HG02870 (cell line): Measurements from ENCODE around the gene AK3.

Experiments
- ATAC-seq: cut with Tn5 transposase; IDR thresholded peaks from one replicate; pipeline ENCODE4 v1.9.1; 2021; ENCODE audit warnings: mild to moderate bottlenecking, moderate library complexity; ENCODE audit not compliant: unreplicated experiment

AK3 gene

DNA sequence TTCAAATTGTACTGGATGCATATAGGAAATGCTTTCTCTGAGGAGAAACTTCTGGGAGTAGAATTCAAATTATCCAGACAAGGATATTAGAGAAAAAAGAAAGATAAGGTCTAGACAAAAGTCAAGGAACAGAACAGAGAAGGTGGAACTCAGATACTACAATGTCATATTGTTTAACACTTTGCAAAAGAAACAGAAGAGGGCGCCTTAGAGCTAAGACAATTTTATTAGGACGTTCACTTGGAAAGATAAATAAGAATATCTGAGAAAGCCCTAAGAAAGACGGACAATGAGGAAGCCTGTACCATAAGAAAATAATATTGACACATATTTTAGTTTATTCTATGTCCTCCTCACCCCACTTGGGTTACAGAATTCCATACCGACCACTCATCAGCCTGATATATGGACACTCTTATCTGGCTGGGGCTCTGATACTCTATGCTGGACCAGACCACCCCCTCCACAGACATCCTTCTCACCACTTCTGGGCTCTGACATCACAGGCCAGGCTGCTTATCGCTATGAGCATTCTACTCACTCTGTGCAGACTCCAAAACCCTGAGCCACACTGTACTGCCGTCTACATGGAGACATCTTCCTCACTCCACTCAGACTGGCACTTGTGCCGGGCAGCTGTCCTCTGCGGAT lies 9.1 kb upstream of the AK3 start:
- no peak for ATAC-seq

DNA sequence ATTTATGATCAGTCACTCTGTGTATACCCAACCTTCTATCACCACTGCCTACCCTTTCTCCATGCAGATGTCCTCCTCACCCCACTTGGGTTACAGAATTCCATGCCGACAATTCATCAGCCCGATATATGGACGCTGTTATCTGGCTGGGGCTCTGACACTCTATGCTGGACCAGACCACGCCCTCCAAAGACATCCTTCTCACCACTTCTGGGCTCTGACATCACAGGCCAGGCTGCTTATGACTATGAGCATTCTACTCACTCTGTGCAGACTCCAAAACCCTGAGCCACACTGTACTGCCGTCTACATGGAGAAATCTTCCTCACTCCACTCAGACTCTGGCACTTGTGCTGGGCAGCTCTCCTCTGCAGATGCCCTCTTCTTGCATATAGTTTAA lies 7.6 kb upstream of the AK3 start:
- ATAC-seq = no peak

DNA sequence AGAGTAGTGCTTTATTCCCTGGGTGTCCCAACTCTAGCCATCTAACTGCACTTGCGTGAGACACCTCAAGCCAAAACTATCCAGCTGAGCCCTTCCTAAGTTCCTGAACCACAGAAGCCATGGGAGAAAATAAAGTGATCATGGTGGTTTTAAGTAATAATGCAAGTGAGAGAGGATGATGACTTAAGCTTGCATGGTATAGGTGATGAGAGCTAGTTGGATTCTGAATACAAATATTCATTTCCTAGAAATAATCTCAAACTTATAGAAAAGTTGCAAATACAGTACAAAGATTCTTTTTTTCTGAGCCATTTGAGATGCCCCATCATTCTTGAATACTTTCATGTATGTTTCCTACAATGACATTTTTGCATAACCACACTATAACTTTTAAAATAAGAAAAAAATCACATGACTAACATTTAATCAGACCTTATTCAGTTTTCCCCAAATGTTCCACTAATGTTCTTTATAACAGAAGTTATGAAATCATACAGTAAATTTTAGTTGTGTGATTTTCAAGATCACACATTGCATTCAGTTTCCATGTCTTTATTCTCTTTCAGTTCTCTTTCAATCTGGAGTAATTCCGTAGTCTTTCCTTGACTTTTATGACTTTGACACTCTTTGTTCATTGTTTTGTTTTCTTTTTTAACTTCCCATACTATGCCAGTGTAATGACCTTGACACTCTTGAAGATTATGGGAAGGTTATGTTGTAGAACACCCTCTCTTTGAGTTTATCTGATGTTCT lies 5.5 kb upstream of the AK3 start:
- ATAC-seq = no peak

DNA sequence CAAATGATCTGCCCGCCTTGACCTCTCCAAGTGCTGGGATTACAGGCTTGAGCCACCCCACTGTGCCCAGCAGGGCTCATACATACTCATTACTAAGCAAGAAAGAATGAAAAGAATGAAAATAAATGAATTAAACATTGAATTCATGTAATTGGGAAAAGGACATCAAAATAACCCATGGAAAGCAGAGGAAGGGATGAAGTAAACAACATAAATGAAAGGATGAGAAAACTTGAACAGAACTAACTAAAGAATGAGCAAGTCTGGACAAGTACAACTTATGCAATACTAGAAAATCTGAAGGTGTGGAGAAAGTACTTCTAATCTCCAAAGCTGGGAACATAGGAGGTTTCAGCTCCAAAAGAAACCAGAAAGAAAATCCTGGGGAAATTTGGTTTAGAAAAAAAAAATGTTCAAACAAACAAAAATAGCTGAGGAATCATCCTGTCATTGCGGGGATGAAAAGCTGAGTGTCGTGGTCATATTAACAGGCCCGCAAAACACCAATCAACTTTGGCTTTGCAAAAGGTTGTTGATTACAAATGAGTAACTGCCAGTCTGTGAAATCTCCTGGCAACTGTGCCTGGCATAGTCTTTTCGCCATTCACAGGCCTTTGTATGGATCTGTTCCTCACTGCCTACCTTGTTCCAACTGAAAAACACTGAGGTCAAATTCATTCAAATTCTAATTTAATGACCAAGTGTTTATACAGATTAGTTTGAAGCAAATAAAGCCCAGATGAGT lies 2.3 kb upstream of the AK3 start:
- no peak for ATAC-seq

DNA sequence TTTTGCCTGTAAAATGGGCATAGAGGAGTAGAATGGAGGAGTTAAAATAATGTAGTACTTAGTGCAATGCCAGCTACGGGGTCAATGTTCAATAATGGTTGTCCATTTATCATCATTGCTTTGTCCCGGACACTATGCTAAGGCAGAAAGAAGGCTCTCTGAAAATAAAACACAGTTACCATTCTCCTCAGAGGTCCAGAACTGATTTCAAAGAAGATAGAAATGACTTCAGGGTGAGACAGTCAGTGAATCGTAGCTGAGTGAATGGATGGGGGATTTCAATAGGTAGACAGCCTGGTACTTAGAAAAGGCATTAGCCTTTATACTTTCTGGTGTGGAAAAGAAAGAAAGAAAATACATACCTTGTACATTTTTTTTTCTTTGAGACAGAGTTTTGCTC lies 1.2 kb upstream of the AK3 start:
- no peak for ATAC-seq

DNA sequence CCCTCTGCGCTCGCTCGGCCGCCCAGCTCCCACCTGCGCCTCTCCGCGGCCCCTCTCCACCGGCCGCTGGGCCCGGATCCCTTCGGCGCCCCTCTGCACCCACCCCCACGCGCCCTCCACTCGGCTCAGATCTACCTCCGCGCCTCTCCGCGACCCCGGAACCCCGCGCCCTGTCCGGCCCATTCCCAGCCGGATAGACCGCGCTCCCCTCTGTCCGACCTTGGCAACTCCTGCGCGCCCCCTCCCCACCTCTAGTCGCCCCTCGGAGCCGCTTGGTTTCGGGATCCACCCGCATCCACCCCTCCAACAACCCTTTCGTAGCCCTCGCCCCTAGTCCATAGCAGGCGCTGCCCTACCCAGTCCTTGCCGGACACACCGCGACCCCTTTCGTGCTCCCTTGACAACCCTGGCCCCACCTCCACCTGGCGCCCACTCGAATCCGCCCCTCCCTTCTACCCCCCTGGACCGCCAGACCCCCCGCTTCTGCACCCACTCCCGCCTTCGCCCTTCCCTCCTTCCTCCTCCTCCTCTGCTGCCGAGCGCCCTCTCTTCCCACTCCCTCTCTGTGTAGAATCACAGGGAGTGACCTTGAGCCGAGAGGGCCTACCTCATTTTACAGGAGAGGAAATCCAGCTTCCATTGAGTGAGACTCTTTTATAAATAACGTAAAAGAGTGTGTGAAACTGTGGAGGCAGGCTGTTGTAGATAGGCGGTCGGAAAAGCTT lies 525 bp upstream of the AK3 start:
- peak; percentile 3 for ATAC-seq

DNA sequence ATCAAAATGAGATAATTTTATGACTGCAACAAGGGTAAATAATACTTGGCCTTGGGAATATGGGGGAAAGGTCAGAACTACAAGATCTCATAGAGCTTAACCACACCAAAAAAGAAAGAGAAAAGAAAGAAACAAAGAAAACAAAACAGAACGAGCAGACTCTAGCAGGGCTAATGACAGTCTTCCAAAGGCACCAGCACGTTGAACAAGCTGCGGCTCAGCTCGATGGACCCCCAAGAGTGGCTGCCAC lies 689 bp downstream of the AK3 start:
- no peak for ATAC-seq

DNA sequence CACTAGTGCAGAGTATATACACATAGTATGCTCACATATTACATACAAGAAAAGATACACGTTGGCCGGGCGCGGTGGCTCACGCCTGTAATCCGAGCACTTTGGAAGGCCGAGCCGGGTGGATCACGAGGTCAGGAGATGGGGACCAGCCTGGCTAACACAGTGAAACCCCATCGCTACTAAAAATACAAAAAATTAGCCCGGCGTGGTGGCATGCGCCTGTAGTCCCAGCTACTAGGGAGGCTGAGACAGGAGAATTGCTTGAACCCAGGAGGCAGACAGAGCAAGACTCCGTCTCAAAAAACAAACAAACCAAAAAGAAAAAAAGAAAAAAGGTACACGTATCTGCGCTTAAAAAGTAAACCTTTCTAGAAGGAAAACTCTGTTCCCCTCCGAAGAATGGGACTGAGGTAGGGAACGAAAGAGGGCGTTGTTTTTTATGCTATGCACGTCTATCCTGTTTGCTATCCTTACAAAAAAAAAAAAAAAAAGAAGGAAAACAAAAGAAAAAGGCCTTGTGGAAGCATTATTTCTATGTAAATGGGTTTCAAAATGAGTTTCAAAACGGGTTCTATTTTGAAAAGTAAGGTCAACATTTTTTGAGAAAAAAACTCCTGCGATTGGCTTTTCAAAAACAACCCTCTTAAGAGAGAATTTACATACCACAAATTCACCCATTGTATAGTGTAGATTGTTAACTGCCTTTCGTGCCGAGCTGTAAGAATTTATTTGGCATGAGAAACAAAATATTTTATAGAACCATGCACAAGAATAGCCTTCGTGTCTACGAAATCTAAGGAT lies 1.2 kb downstream of the AK3 start:
- no peak for ATAC-seq

DNA sequence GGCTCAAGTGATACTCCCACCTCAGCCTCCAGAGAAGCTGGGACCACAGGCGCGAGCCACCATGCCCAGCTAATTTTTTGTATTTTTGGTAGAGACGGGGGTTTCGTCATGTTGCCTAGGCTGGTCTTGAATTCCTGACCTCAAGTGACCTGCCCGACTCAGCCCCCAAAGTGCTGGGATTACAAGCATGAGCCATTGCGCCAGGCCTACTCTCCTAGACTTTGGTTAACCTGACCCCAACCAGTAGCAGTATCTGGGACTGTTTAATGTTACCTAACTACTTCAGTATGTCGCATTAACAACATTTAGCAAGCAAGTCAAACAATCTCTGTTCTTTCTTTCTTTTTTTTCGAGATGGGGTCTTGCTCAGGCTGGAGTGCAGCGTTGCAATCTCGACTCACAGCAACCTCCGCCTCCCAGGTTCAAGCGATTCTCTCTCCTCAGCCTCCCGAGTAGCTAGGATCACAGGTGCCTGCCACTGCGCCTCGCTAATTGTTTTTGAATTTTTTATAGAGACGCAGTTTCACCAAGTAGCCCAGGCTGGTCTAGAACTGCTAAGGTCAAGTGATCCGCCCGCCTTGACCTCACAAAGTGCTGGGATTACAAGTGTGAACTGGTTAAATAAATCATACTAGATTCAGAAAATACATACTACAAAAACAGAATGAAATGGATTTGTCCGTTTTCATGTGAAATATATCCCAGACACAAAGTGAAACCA lies 2.0 kb downstream of the AK3 start:
- ATAC-seq = no peak

DNA sequence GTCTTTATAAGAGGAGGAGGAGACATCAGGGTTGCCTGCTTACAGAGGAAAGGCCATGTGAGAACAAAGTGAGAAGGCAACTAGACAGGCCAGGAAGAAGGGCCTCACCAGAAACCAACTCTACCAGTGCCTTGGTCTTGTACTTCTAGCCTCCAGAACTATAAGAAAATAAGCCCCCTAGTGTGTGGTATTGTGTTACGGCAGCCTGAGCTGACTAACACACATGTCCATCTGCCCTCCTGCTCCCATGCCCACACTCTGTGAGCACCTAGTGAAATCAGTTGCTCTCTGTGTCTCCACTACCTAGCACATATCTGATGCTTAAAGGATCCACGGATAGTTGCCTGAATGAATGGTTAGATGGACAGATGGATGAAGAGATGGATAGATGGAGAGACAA lies 6.9 kb downstream of the AK3 start:
- ATAC-seq = no peak

DNA sequence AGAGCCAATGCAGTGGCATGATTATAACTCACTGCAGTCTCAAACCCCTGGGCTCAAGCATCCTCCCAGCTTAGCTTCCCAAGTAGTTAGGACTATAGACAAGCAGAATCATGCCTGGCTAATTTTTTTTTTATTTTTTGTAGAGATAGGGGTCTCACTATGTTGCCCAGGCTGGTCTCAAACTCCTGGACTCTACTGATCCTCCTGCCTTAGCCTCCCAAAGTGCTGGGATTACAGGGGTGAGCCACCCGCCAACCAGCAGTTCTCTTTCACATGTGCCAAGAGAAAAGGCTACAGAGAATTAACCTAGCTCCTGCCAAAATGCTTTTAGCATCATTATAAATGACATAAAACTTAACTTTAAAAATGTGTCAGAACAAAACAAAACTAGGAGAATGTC lies 8.1 kb downstream of the AK3 start:
- no peak for ATAC-seq

DNA sequence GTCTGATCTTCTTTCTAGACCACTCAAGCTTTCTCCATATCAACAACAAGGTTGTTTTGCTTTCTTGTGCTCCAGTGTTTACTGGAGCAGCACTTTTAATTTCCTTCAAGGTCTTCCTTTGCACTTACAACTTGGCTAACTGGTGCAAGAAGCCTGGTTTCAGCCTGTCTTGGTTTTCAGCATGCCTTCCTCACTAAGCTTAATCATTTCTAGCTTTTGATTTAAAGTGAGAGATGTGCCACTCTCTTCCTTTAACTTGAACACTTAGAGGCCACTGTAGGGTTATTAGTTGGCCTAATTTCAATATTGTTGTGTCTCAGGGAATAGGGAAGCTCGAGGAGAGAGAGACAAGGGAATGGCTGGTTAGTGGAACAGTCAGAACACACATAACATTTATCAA lies 13.4 kb downstream of the AK3 start:
- no peak for ATAC-seq

DNA sequence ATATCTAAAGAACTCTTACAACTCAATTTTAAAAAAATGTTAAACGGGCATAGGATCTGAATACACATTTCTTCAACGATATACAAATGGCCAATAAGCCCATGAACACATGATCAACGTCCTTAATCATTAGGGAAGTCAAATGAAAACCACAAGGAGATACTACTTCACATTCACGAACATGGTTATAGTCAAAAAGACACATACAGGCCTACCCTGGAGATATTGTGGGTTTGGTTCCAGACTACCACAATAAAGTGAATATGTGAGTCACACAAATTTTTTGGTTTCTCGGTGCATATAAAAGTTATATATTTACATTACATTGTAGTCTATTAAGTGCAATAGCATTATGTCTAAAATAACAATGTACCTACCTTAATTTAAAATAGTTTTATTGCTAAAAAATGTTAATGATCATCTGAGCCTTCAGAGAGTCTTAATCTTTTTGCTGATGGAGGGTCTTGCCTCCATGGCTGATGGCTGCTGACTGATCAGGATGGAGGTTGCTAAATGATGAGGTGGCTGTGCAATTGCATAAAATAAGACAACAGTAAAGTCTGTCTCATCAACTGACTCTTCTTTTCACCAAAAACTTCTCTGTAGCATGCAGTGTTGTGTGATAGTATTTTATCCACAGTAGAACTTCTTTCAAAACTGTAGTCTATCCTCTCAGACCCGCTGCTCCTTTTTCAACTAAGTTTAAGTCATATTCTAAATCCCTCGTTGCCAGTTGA lies 15.1 kb downstream of the AK3 start:
- ATAC-seq = no peak

DNA sequence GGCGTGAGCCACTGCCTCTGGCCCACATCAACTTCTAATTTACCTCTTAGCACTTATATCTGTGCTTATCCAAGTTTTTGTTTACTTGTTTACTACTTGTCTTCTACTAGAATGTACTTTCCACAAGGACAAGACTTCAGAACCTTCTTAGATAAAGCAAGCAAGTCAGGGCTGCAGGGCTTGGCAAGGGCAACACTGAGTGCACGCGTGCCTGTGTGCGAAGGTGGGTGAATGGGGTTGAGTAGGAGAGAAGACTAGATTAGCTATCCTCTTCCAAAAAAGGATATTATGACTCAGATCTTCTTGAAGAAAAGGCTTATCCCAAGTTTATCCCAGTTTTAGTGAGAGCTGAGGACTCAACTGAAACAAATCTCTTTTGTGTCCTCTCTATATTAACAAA lies 19.3 kb downstream of the AK3 start:
- ATAC-seq = no peak

DNA sequence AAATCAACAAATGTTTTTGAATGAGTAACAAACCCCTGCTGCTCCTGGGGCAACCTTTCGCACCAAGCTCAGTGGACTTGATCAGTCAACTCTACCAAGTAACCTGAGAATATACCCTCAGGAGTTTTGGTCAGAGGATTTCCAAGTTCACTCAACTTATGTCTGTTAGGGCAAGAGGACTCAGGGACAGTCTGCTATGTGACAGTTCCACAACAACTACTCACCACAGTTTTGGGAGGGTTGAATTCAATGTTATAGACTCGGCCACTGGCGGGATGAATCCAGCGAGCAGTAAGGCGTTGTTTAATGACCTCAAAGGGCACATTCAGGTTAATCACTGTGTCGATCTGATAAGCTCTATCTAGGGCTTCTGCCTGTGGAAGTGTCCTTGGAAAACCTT lies 22.1 kb downstream of the AK3 start:
- ATAC-seq = no peak

DNA sequence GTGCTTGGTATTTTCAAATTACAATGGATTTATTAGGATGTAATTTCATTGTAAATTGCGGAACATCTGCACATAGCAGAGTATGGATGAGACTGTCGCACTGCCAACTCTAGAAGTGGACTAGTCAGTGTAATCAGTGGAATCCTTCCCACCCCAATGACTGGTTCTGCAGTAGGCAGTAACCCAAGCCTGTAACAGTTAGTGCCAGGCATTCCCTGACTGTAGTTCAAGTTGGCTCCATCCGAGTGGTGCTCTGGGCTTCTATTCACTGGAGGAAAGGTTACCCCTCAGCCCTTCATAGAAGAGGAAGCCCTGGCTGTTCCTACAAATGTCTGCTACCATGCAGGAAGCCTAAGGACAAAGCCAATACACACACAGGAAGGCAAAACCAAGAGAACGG lies 23.2 kb downstream of the AK3 start:
- ATAC-seq = no peak

DNA sequence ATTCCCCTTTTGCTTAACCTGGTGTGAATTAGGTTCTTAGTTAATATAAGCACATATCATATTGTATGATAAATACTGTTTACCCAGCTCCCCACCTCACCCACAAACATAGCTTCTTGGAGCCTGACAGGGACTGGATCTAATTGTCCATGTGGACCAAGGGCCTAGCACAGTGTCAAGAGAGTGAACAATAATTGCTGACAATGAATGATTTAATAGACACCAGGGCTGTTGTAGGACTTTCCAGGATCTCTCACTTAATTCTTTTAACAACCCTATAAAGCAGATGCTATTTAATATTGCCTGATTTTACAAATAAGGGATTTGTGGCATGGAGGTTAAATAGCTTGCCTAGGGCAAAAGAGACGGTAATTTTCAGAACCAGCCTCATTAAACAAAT lies 24.8 kb downstream of the AK3 start:
- no peak for ATAC-seq

DNA sequence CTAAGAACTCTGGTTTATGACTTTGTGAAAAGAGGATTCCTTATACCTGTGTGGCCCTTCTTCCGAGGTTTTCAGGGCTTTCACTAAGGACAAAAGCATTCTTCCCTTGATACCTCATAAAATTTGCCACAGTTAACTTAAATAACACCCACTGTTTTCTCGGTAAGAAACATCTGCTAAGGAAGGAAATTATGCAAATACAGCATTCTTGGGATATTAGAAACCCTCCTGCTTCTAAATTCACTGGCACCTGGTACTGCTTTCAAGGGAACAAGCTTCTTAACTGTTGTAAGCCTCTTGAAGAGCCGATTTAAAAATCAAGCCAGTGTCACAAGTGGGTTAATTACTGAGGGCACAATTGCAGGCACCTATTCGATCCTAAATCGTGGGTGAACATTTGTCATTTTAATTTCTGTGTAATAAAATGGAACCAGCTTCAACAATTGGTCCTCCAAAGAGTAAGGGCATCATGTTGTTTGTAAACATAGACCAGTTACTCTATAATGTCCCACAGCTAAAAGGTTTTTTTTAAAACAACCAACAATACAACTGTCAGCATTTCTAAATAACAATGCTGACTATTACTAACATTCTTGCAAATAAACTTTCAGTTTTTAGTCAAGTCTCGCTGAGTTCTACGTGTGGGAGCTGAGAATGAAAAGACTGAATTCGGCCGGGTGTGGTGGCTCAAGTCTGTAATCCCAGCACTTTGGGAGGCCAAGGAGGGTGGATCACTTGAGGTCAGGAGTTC lies 26.6 kb downstream of the AK3 start:
- no peak for ATAC-seq

DNA sequence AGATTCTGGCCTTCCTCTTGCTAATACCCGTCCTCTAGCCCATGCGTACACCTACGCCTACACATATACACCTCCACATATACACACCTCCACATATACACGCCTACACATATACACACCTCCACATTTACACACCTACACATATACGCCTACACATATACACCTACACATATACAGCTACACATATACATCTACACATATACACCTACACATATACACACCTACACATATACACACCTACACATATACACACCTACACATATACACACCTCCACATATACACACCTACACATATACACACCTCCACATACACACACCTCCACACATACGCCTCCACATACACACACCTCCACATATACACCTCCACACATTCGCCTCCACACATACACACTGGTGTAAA lies 27.2 kb downstream of the AK3 start:
- no peak for ATAC-seq
